GM12878 (cell line): ENCODE data around the gene GAB1. TPM values are rescaled to one million over a fixed set of nuclear protein-coding genes. Genes with fewer than 3 reads are reported as not detected.

ENCODE experiments used
- ATAC-seq: fragments of 200-7000 bp; cut with Tn5 transposase; 3 replicates; pipeline ENCODE4 v1.9.1; 2020; ENCODE audit warnings: mild to moderate bottlenecking, moderate library complexity
- BruUV-seq: library from RNA; stranded (reverse); fragments of 400-500 nt; replicated peaks from 2 replicates; lab custom pipeline; 2021; lab: Mats Ljungman, UMichigan
- CTCF ChIA-PET: fragments of 300-600 bp; sonication (Branson Sonifier 250); formaldehyde crosslinking; extraction: SDS; loops from one replicate; lab custom pipeline; 2021; ENCODE audit warnings: inconsistent platforms; lab: Yijun Ruan, JAX
- POLR2A ChIA-PET: fragments of 350-600 bp; formaldehyde crosslinking; extraction: SDS; loops from one replicate; lab custom pipeline; 2021; ENCODE audit warnings: inconsistent platforms; lab: Charles Lee
- RAD21 ChIA-PET: fragments of 300-600 bp; sonication (Branson Sonifier 250); formaldehyde crosslinking; loops from one replicate; lab custom pipeline; 2023; ENCODE audit warnings: antibody characterized with exemption; ENCODE audit not compliant: unreplicated experiment; lab: Charles Lee
- SMC1A ChIA-PET: fragments of 300-600 bp; sonication (Branson Sonifier 250); formaldehyde crosslinking; loops from one replicate; lab custom pipeline; 2023; ENCODE audit not compliant: unreplicated experiment, uncharacterized antibody; lab: Charles Lee
- DNase-seq: peaks from one replicate; pipeline ENCODE4 v3.0.0-alpha.2; 2011; ENCODE audit warnings: low read depth, low spot score
- FAIRE-seq: peaks from 3 replicates; lab custom pipeline; 2011; peaks lifted over from hg19 to GRCh38; lab: Jason Lieb, UNC
- H2AFZ ChIP-seq: 2 replicates; pipeline ENCODE4 v1.6.0; 2011; ENCODE audit warnings: low read depth, low read length, control low read depth; ENCODE audit not compliant: control insufficient read depth
- H3K27ac ChIP-seq: 2 replicates; pipeline ENCODE4 v1.5.1; 2011; ENCODE audit warnings: control low read depth; ENCODE audit not compliant: control insufficient read depth, insufficient read depth
- H3K27me3 ChIP-seq, 2 experiments: replicated peaks in 1 of 2; 2 replicates each; pipeline versions ENCODE4 v1.6.0 to v1.6.1; 2011; ENCODE audit warnings: low read length in 1 of 2; ENCODE audit not compliant: control insufficient read depth in 2 of 2, insufficient read depth in 2 of 2
- H3K36me3 ChIP-seq, 2 experiments: 2 replicates each; pipeline ENCODE4 v1.5.1; 2011; ENCODE audit warnings: low read length in 1 of 2; ENCODE audit not compliant: control insufficient read depth in 2 of 2, insufficient read depth in 2 of 2
- H3K4me1 ChIP-seq: 2 replicates; pipeline ENCODE4 v1.6.1; 2011; ENCODE audit warnings: mild to moderate bottlenecking, low read length, moderate library complexity, mixed read lengths; ENCODE audit not compliant: control insufficient read depth, insufficient read depth
- H3K4me2 ChIP-seq: 2 replicates; pipeline ENCODE4 v1.6.0; 2011; ENCODE audit warnings: control low read depth; ENCODE audit not compliant: control insufficient read depth, insufficient read depth
- H3K4me3 ChIP-seq: fragments of 200-600 bp; sonication (generic); 2 replicates; pipeline ENCODE4 v1.5.1; 2016
- H3K79me2 ChIP-seq: 2 replicates; pipeline ENCODE4 v1.6.0; 2011; ENCODE audit warnings: low read length; ENCODE audit not compliant: control insufficient read depth, insufficient read depth
- H3K9ac ChIP-seq: 2 replicates; pipeline ENCODE4 v1.8.0; 2011; ENCODE audit warnings: low read length, control low read depth, mixed read lengths; ENCODE audit not compliant: control insufficient read depth, insufficient read depth
- H3K9me3 ChIP-seq: replicated peaks from 3 replicates; pipeline ENCODE4 v1.5.1; 2011; ENCODE audit warnings: mild to moderate bottlenecking, low read length; ENCODE audit not compliant: control insufficient read depth, insufficient read depth
- H4K20me1 ChIP-seq: 2 replicates; pipeline ENCODE4 v1.6.0; 2011; ENCODE audit not compliant: control insufficient read depth, insufficient read depth
- BCL11A ChIP-seq: IDR thresholded peaks from 2 replicates; pipeline ENCODE4 v1.6.1; 2011; ENCODE audit warnings: low read depth, low read length
- CBX3 ChIP-seq: fragments of 200-600 bp; sonication (generic); IDR thresholded peaks from 2 replicates; pipeline ENCODE4 v1.6.1; 2016; ENCODE audit warnings: low read depth, borderline replicate concordance
- CUX1 ChIP-seq: IDR thresholded peaks from 2 replicates; pipeline ENCODE4 v1.6.1; 2012; ENCODE audit warnings: improper control_type of control experiment, low read depth, low read length; ENCODE audit not compliant: insufficient replicate concordance
- FOXK2 ChIP-seq: fragments of 450-650 bp; IDR thresholded peaks from 2 replicates; pipeline ENCODE4 v1.6.1; 2017; ENCODE audit warnings: mild to moderate bottlenecking, moderate library complexity
- HSF1 ChIP-seq: fragments of 150-350 bp; IDR thresholded peaks from 2 replicates; pipeline ENCODE4 v1.6.1; 2014; ENCODE audit warnings: mild to moderate bottlenecking, low read depth, low read length
- MTA3 ChIP-seq: IDR thresholded peaks from 2 replicates; pipeline ENCODE4 v1.6.1; 2012; ENCODE audit warnings: low read length, inconsistent platforms, borderline replicate concordance
- NBN ChIP-seq: fragments of 450-650 bp; IDR thresholded peaks from 2 replicates; pipeline ENCODE4 v1.6.1; 2016
- NFXL1 ChIP-seq: fragments of 450-650 bp; IDR thresholded peaks from 2 replicates; pipeline ENCODE4 v1.6.1; 2017; ENCODE audit warnings: antibody characterized with exemption, mild to moderate bottlenecking, borderline replicate concordance
- NKRF ChIP-seq: fragments of 450-650 bp; conservative IDR thresholded peaks from 2 replicates; pipeline ENCODE4 v1.6.1; 2017; ENCODE audit warnings: mild to moderate bottlenecking, moderate library complexity
- POLR2AphosphoS5 ChIP-seq: IDR thresholded peaks from 2 replicates; pipeline ENCODE4 v1.6.1; 2011; ENCODE audit warnings: mild to moderate bottlenecking, low read length, inconsistent platforms
- RAD51 ChIP-seq: fragments of 450-650 bp; IDR thresholded peaks from 2 replicates; pipeline ENCODE4 v1.6.1; 2016; ENCODE audit warnings: moderate library complexity, mild to moderate bottlenecking, inconsistent platforms
- RCOR1 ChIP-seq: conservative IDR thresholded peaks from 2 replicates; pipeline ENCODE4 v1.6.1; 2012; ENCODE audit warnings: low read depth, low read length, improper control_type of control experiment
- ZSCAN29 ChIP-seq: fragments of 450-650 bp; IDR thresholded peaks from 2 replicates; pipeline ENCODE4 v1.6.1; 2017; ENCODE audit warnings: mild to moderate bottlenecking, moderate library complexity
- WGBS: methylation state at CpG from one replicate; pipeline ENCODE4 v1.1.6; 2016; ENCODE audit warnings: low lambda C conversion rate; ENCODE audit not compliant: insufficient replicate concordance, insufficient coverage; ENCODE audit errors: missing lambda C conversion rate; 5-methylcytosine and 5-hydroxymethylcytosine counted together
- in situ Hi-C: fragments of 300-500 bp; cut with MboI; formaldehyde crosslinking; loops from 9 replicates; pipeline ENCODE4 v1.14.3; 2018; ENCODE audit warnings: mixed read lengths
- intact Hi-C: fragments of 100-400 bp; cut with micrococcal nuclease; formaldehyde crosslinking; loops from one replicate; pipeline ENCODE4 v1.14.2; 2022; ENCODE audit not compliant: unreplicated experiment
- polyA plus RNA-seq, 11 experiments: library from polyadenylated mRNA; depleted of rRNA in 4 of 11; unstranded in 6 of 11; stranded (reverse) in 5 of 11; fragments of >200 nt; fragmentation: Nextera tagmentation in 4 of 11; fragmentation: Illumina TruSeq in 1 of 11; extraction: Ambion mirVana in 4 of 11; extraction: Trizol in 1 of 11; gene quantifications; 1 replicate in 1 of 11; 2 replicates in 10 of 11; pipeline versions ENCODE4 v1.2.1 to v1.2.3, GENCODE V29; 2011 to 2016; ENCODE audit warnings: inconsistent platforms in 2 of 11, missing spikeins in 2 of 11, low read depth in 1 of 11
- total RNA-seq, 4 experiments: library from RNA; depleted of rRNA in 3 of 4; stranded (reverse); fragments of >200 nt in 3 of 4; fragmentation: Illumina TruSeq in 1 of 4; extraction: Trizol in 1 of 4; gene quantifications; 2 replicates each; pipeline versions ENCODE4 v1.2.1 to v1.2.3, GENCODE V29; 2013 to 2021

GAB1 gene
- total and polyA plus RNA-seq, 10 of the 15 experiments (the other 5 are each of a cell fraction or from before 2014, with no cell fraction given): 0.37 to 5.3 (median 3.2) TPM

GRCh38 chr4:143437476-143437875 is 100.8 kb downstream of the GAB1 start (continued):
- TF ChIP-seq NKRF: no peak

GRCh38 chr4:143437937-143438336 is 101.3 kb downstream of the GAB1 start:
- ChIA-PET CTCF (interaction anchor here (1.0 to 1.3 kb wide), 2 partner anchors 16 to 61 kb away, joined by 3 to 4 read pairs; no protein-coding TSS in a partner anchor), POLR2A (no interaction called here), SMC1A (interaction anchor here (1.3 kb wide), 2 partner anchors 14 to 17 kb away, joined by 4 read pairs; no protein-coding TSS in a partner anchor), RAD21 (no interaction called here)
- Histone ChIP-seq H3K9ac (no peak overlapping the region), H3K27me3 (no peaks in the 10 kb centered on the region; a peak in 1 of 4 replicates), H3K9me3 (no peaks in the 10 kb centered on the region), H4K20me1 (no peaks in the 10 kb centered on the region), H2AFZ (no peak overlapping the region), H3K4me2 (no peak overlapping the region), H3K4me3 (no peak overlapping the region), H3K79me2 (no peaks in the 10 kb centered on the region), H3K4me1 (no peaks in the 10 kb centered on the region), H3K36me3 (no peaks in the 10 kb centered on the region), H3K27ac (no peak overlapping the region)
- FAIRE-seq (no peak), DNase-seq (no peak), ATAC-seq (no peak)
- in situ Hi-C loops (no loop called here), intact Hi-C loops (no loop called here)
- no TSS peak for BruUV-seq
- WGBS: 44% methylated on average over 5 of the region's 5 CpGs
- TF ChIP-seq RAD51 (no peak), FOXK2 (no peak), NFXL1 (no peak), RCOR1 (no peak), CUX1 (no peak), NBN (no peak), HSF1 (no peak), MTA3 (no peak), BCL11A (no peak), NKRF (no peak), POLR2AphosphoS5 (no peak), CBX3 (no peak), ZSCAN29 (no peak)
